CD4-positive, alpha-beta T cell (primary cell): ENCODE data around the gene SLC4A5. TPM values are rescaled to one million over a fixed set of nuclear protein-coding genes. Genes with fewer than 3 reads are reported as not detected.

ENCODE experiments used
- ATAC-seq: fragments of 200-7000 bp; cut with Tn5 transposase; one replicate; pipeline ENCODE4 v1.10.0; 2022; ENCODE audit warnings: mild to moderate bottlenecking; ENCODE audit not compliant: poor library complexity
- CTCF ChIA-PET: fragments of 350-600 bp; sonication (Branson Sonifier 250); formaldehyde crosslinking; loops from one replicate; lab custom pipeline; 2021; ENCODE audit warnings: antibody characterized with exemption, inconsistent platforms; lab: Charles Lee
- POLR2A ChIA-PET: fragments of 350-600 bp; sonication (Branson Sonifier 250); formaldehyde crosslinking; loops from one replicate; lab custom pipeline; 2021; ENCODE audit warnings: antibody characterized with exemption, inconsistent platforms; lab: Charles Lee
- DNase-seq, 14 experiments: peaks; one replicate each; pipeline ENCODE4 v3.0.0-alpha.2; 2013 to 2020; ENCODE audit warnings: mixed read lengths in 2 of 14
- H3K27ac ChIP-seq, 2 donors: one replicate each; pipeline versions ENCODE4 v1.5.1 to v1.7.0; 2013; ENCODE audit warnings: low read length in 2 of 2, low read depth in 1 of 2, mild to moderate bottlenecking in 1 of 2
- H3K27me3 ChIP-seq, 2 experiments: 1 replicate in 1 of 2; 2 replicates in 1 of 2; pipeline versions ENCODE4 v1.6.1 to v1.7.0; 2013; ENCODE audit warnings: low read length in 2 of 2, control low read depth in 1 of 2, mild to moderate bottlenecking in 1 of 2, moderate library complexity in 1 of 2; ENCODE audit not compliant: insufficient read depth in 2 of 2, control insufficient read depth in 1 of 2
- H3K36me3 ChIP-seq: one replicate; pipeline ENCODE4 v1.6.1; 2013; ENCODE audit warnings: low read length, control low read depth; ENCODE audit not compliant: insufficient read depth
- H3K4me1 ChIP-seq: one replicate; pipeline ENCODE4 v1.6.1; 2013; ENCODE audit warnings: low read length, control low read depth; ENCODE audit not compliant: insufficient read depth
- H3K4me3 ChIP-seq: one replicate; pipeline ENCODE4 v1.5.1; 2013; ENCODE audit warnings: mild to moderate bottlenecking, low read length, moderate library complexity
- H3K9me3 ChIP-seq, 2 experiments: 1 replicate in 1 of 2; 2 replicates in 1 of 2; pipeline versions ENCODE4 v1.6.1 to v1.7.0; 2013; ENCODE audit warnings: low read length in 2 of 2, mild to moderate bottlenecking in 2 of 2, control low read depth in 1 of 2, moderate library complexity in 1 of 2; ENCODE audit not compliant: control insufficient read depth in 1 of 2, insufficient read depth in 1 of 2
- H3K27ac Mint-ChIP-seq: one replicate; pipeline ENCODE4 v1.8.0; 2020; ENCODE audit warnings: mixed read lengths
- H3K27me3 Mint-ChIP-seq: one replicate; pipeline ENCODE4 v1.8.0; 2021; ENCODE audit warnings: mixed read lengths
- H3K36me3 Mint-ChIP-seq: one replicate; pipeline ENCODE4 v1.8.0; 2021; ENCODE audit warnings: low read depth, mixed read lengths
- H3K4me1 Mint-ChIP-seq: one replicate; pipeline ENCODE4 v1.8.0; 2021; ENCODE audit warnings: low read depth, mixed read lengths
- H3K4me3 Mint-ChIP-seq: one replicate; pipeline ENCODE4 v1.8.0; 2020; ENCODE audit warnings: mild to moderate bottlenecking, mixed read lengths
- H3K9me3 Mint-ChIP-seq: one replicate; pipeline ENCODE4 v1.8.0; 2020; ENCODE audit warnings: mixed read lengths
- intact Hi-C, 2 experiments: fragments of 100-400 bp; cut with DNase I in 1 of 2; cut with micrococcal nuclease in 1 of 2; formaldehyde crosslinking; loops; one replicate each; pipeline versions ENCODE4 v1.15.1 to v1.9.0; 2023 to 2025; cut with DNase I, micrococcal nuclease
- total RNA-seq, 174 experiments: library from RNA in 2 of 174; stranded (reverse) in 2 of 174; gene quantifications; one replicate each; pipeline ENCODE4 v1.2.3 and lab custom pipeline; 2021 to 2026
- TF ChIP-seq, protein P1 (sequence below): fragments of 200-600 bp; IDR thresholded peaks from one replicate; pipeline ENCODE4 v1.8.0; 2022; ENCODE audit warnings: antibody characterized with exemption, mild to moderate bottlenecking

The SLC4A5 gene
- total RNA-seq, 2 experiments from 2014 or later: 7.8 to 10.4 TPM

DNA sequence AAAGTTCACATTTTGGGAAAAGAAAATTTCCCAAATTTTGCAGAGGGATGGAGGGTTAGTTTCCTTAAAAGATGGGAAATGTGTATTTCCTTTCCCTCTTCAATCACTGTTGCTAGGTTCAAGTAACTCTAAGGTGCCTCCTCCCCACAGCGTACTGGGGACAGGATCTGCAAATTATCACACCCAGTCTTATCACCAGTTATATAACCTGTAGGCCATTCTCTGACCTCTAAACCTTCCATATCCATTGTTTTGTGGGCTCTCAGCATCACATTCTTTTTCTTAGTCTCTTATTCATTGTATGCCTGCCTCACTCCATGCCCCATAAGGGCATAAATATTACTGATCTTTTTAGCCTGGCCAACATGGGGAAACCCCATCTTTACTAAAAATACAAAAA, 148.4 kb downstream of the SLC4A5 start:
- Histone ChIP-seq H3K9me3 (no peaks in the 10 kb centered on the region), H3K4me1 (peaks cover 18% of the 10 kb centered on the region), H3K36me3 (no peaks in the 10 kb centered on the region), H3K27me3 (no peaks in the 10 kb centered on the region), H3K27ac (no peak overlapping the region), H3K4me3 (no peak overlapping the region)
- H3K27me3 Mint-ChIP-seq: no peaks in the 10 kb centered on the region
- ATAC-seq (no peak), DNase-seq (no peak)
- peaks cover 17% of the 10 kb centered on the region for H3K4me1 Mint-ChIP-seq
- no peaks in the 10 kb centered on the region for H3K9me3 Mint-ChIP-seq
- POLR2A ChIA-PET: no interaction called here
- H3K4me3 Mint-ChIP-seq: no peak overlapping the region
- TF ChIP-seq, protein P1, sequence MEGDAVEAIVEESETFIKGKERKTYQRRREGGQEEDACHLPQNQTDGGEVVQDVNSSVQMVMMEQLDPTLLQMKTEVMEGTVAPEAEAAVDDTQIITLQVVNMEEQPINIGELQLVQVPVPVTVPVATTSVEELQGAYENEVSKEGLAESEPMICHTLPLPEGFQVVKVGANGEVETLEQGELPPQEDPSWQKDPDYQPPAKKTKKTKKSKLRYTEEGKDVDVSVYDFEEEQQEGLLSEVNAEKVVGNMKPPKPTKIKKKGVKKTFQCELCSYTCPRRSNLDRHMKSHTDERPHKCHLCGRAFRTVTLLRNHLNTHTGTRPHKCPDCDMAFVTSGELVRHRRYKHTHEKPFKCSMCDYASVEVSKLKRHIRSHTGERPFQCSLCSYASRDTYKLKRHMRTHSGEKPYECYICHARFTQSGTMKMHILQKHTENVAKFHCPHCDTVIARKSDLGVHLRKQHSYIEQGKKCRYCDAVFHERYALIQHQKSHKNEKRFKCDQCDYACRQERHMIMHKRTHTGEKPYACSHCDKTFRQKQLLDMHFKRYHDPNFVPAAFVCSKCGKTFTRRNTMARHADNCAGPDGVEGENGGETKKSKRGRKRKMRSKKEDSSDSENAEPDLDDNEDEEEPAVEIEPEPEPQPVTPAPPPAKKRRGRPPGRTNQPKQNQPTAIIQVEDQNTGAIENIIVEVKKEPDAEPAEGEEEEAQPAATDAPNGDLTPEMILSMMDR: no peak
- no peak overlapping the region for H3K27ac Mint-ChIP-seq
- peaks cover 9% of the 10 kb centered on the region for H3K36me3 Mint-ChIP-seq
- CTCF ChIA-PET: no interaction called here
- intact Hi-C loops: no loop called here

DNA sequence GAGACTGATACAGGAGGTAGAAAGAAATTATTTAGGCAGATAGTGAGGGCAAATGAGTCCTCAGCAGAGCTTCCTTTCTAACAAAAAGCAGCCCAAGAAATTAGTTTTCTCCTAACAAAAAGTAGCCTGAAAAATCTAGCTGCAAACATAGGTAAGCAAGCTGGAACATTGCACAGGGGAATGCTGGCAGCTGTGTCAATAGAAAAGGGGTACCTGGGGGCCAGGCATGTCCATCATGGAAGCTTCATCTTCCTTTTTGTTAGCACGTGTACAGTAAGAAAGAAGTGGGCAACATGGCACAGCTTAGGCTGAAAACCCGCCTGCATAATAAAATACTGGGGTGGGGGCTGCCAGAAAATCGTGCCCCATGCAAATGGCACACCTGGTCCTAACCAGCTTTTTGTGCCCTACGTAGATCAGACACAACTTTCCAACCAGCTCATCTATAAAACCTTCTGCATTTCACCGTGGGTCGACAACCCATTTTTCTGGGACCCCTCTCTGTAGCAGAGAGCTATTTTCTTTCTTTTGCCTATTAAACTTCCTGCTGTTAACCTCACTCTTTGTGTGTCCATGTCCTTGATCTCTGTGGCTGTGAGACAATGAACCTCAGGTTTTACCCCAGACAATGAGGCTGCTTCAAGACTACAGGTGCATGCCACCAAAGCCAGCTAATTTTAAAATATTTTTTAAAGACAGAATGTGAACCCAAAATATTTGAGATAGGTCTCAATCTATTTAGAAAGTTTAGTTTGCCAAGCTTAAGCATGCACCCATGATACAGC, 151.4 kb downstream of the SLC4A5 start:
- no peak overlapping the region for H3K4me3 ChIP-seq
- H3K9me3 ChIP-seq: no peaks in the 10 kb centered on the region
- no peaks in the 10 kb centered on the region for H3K36me3 Mint-ChIP-seq
- ChIA-PET CTCF (interaction anchor here (1.2 to 1.3 kb wide), 2 partner anchors 13 to 41 kb away, joined by 3 to 5 read pairs; partner anchors contain the start of gene MOB1A), POLR2A (interaction anchor here (1.2 to 1.7 kb wide), 2 partner anchors 12 to 13 kb away, joined by 4 to 6 read pairs; partner anchors contain the start of gene MOB1A)
- no peaks in the 10 kb centered on the region for H3K27me3 Mint-ChIP-seq
- H3K27ac Mint-ChIP-seq: no peak overlapping the region
- H3K27me3 ChIP-seq: no peaks in the 10 kb centered on the region
- no peaks in the 10 kb centered on the region for H3K9me3 Mint-ChIP-seq
- no peaks in the 10 kb centered on the region for H3K36me3 ChIP-seq
- no peak overlapping the region for H3K4me3 Mint-ChIP-seq
- TF ChIP-seq, protein P1: no peak
- DNase-seq (no peak), ATAC-seq (no peak)
- no peaks in the 10 kb centered on the region for H3K4me1 ChIP-seq
- intact Hi-C loops: no loop called here
- H3K27ac ChIP-seq: no peak overlapping the region
- no peaks in the 10 kb centered on the region for H3K4me1 Mint-ChIP-seq

DNA sequence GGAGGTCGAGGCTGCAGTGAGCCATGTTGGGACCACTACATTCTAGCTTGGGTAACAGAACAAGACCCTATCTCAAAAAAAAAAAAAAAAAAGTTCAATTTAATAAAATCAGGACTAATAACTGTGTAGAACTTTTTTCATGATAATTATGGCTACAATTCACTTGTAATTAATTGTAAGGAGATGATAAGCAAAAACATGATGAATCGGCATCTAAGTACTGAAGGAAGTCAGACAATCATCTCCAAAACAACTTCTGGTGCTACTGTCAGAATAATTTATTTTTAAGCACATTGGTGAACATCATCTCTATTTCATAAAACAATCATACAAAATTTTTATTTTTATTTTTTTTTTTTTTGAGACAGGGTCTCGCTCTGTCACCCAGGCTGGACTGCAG, 154.5 kb downstream of the SLC4A5 start:
- intact Hi-C loops: no loop called here
- Mint-ChIP-seq H3K4me1 (peaks cover 4% of the 10 kb centered on the region), H3K36me3 (no peaks in the 10 kb centered on the region), H3K4me3 (no peak overlapping the region), H3K9me3 (no peaks in the 10 kb centered on the region), H3K27ac (no peak overlapping the region), H3K27me3 (no peaks in the 10 kb centered on the region)
- ChIA-PET POLR2A (no interaction called here), CTCF (no interaction called here)
- Histone ChIP-seq H3K36me3 (no peaks in the 10 kb centered on the region), H3K4me3 (no peak overlapping the region), H3K4me1 (peaks cover 8% of the 10 kb centered on the region), H3K27me3 (no peaks in the 10 kb centered on the region), H3K27ac (no peak overlapping the region), H3K9me3 (peaks cover 0 to 4% of the 10 kb centered on the region in 2 experiments)
- no peak for DNase-seq
- TF ChIP-seq, protein P1: no peak
- ATAC-seq: no peak
